HT1080 (cell line): ENCODE results near the gene PHTF1. TPM values are rescaled to one million over a fixed set of nuclear protein-coding genes. Genes with fewer than 3 reads are reported as not detected.
"Not testable (repeated sequence)": the region's sequence is repeated elsewhere in the genome, so short reads cannot be mapped to it uniquely, and the experiment has no call there.

Source experiments
- DNase-seq: peaks from one replicate; pipeline ENCODE4 v3.0.0-alpha.2; 2015; ENCODE audit warnings: low read depth
- total RNA-seq: library from RNA; depleted of rRNA; stranded (reverse); fragments of >200 nt; shearing (Covaris generic); gene quantifications from 2 replicates; pipeline ENCODE4 v1.2.3, GENCODE V29; 2014

Gene PHTF1
- total RNA-seq, 1 experiment from 2014 or later, result 34.5 TPM

DNA sequence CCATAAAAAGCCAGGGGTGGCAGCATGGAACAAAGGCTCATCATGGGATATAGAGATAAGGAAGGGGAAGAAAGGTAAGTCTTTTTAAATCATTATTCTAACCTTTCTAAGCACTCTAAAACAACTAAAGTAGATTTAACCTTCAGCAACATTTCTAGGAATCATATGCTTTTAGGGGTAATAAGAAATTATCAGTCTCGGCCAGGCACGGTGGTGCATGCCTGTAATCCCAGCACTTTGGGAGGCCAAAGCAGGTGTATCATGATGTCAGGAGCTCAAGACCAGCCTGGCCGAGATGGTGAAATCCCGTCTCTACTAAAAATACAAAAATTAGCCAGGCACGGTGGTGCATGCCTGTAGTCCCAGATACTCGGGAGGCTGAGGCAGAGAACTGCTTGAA is 20.3 kb upstream of the PHTF1 start:
- no peak for DNase-seq

- DNase-seq, result no peak
Observed at GRCh38 chr1:113777561-113777960, 18.3 kb upstream of the PHTF1 start.

DNA sequence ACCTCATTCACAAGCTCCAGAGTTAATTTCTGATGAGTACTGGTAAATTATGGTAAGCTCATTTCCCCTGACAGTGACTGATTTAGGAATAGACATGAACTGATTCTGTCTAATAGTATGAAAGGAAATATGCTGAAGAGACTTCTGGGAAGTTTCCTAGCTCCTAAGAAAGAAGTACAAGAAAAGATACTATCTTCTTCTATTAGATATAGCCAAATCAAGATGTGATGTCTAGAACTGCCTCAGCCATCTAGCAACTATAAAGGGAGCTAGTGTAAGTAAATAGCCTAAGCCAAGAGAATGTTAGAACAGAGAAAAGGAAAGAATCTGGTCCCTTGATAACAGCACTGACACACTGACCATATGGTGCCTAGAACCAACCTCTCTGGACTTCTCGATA is 10.7 kb upstream of the PHTF1 start:
- no peak for DNase-seq

- no peak for DNase-seq
Observed at GRCh38 chr1:113769601-113769970, 10.3 kb upstream of the PHTF1 start.

GRCh38 chr1:113768916-113769600 is 9.8 kb upstream of the PHTF1 start:
- DNase-seq, result no peak

DNA sequence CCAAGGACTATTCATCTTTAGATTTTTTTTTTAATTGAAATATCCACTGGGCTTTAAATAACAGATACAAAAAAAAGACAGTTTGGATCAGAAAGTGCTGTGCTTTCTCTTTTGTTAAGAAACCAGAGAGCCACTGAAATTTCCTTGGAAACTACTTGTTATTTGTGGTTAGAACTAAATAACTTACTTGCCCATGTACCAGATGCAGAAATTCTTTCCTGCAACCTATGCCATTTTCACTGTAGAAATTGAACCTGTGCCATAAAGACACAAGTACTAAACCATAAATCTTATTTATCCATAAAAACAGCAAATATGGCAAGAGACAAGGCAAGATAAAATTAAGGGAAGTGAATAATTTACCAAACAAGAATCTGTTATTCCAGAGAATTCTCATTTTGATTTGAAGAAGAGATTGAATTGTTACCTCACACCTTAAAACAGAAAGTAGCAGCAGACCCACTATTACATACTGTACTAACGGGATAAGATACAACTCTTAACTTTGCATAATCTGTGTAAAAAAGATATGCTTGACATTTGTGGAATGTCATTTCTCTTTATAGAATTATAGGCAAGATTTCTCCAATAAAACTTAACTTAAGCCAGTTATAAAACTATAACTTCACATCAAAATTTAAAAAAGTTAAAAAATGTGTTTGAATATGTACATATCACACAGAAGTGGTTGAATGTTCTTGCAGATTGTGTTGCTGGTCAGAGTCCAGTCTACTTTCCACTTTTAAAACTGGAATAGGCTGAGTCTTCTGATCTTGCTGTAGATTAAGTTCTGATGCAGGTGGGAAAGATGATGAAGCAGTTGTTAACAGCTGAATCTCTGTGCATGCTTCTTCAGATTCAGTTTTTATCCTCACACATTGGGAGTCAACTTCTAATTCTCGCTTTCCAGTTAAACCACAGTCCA is 6.3 kb upstream of the PHTF1 start:
- no peak for DNase-seq

GRCh38 chr1:113763661-113764060 is 4.4 kb upstream of the PHTF1 start:
- no peak for DNase-seq

DNA sequence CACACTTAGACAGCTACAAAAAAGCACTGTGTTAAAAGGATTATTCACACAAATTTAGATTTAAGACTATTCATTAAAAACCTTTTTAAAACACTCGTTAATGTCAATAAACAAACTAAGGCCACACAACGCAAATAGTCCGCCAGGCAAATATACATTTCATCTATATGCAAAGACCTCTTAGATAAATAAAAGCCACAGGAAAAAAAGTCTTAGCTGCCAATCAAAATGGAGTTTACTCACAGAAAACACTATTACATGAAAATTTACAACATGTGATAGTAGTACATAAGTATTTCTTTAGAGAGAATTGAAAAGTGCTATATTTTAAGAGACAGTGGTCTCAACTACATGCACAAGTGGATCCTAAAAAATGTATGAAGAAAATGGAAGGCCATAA is 2.7 kb upstream of the PHTF1 start:
- no peak for DNase-seq

DNA sequence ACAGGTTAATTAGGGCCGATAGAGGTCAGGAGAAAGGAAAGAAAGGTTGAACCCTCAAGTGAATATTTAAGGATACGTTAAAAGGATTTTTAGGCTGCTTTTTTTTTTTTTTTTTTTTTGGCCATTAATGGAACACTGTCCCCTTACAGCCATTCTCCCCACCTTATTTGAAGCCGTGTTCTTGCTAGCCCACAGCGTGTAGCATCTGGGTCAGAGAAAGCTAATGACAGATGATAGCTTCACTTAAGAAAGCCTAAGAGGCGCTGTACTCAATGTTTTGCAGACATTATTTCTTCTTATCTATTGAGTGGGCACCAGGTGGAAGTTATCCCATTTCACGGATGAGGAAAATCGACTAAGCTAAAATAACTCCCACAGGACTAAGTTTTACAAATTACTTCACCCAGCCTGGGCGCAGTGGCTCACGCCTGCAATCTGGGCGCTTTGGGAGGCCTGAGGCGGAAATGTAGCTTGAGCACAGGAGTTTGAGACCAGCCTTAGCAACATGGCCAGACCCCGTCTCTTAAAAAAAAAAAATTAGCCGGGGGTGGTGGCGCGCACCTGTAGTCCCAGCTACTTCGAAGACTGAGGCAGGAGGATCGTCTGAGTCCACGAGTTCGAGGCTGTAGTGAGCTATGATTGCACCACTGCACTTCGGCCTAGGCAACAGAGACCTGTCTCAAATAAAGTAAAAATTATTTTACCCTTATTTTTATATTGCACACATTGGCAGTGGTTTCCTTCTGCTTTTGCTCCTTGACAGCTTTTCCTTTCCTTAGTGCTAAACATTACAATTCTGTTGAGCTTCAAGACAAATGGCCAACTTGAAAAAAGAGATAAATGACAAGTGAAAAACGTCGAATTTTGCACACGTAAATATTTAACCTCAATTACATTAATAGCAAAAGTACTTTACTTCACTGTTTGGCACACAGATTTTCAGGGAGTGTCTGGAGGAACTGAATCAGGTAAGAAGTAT is 1.1 kb upstream of the PHTF1 start:
- no peak for DNase-seq

DNA sequence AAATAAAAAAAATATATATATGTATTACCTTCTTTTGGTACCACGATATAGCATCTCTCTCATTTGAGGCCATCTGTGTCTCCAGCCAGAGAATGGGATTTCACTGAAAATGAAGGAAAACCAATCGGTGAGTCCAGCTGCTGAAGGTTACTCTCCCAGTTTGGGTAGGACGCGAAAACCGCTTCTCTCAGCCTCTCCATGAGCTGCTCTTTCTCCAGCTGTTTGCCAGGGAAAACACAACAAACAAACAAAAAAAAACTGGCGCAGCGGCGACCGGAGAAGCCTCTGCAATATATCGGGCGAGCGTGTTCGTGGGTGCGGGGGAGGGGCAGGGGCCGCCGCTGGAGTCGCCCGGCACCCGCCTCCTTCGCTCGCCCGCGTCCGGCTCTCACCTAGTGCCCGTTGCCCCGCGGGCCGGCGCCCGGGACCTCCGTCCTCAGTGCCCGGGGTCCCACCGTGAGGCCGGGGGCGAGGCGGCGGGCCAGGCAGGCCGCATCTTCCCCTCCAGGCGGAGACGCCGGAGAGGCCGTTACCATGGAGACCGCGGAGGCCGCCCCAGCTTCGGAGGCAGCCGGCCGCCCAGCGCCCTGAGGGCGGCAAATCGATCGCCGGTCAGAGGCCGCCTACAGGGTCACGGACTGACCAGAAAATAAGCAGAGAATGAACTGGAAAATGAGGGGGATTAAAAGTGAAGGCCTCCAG is 504 bp downstream of the PHTF1 start:
- no peak for DNase-seq

DNA sequence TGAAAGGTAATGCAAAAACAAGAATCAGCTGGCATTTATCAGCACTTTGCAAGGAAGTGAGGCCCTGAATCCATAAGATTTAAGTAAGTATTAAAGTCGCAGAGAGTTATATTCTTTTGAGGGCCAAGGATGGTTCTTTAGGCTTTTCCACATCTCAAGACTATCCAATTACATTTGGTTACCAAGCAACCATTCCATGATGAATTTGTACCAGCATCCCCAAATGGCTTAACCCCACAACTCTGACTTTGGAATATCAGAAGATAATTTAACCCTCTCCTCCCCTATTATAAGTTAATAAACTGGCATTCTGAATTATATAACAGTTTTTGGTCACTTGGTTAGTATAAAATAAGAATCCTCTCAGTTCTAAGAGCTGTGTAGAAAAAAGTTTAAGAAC is 2.8 kb downstream of the PHTF1 start:
- no peak for DNase-seq

GRCh38 chr1:113753333-113753732 is 6.0 kb downstream of the PHTF1 start:
- not testable (repeated sequence) for DNase-seq

DNA sequence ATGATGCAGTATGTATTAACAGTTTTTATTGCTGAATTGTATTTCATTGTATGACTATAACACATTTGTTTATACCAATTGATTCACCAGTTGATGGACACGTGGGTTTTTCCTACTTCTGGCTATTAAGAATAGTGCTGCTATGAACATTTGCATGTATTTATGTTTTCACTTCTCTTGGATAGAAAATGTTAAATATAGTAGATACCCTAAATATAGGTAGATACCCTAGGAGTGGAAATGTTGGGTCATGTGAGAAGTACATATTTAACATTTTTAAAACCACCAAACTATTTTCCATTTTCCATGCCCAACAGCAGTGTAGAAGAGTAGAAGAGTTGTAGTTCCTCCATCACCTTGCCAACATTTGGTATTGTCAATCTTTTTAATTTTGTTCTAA is 7.8 kb downstream of the PHTF1 start:
- no peak for DNase-seq

DNA sequence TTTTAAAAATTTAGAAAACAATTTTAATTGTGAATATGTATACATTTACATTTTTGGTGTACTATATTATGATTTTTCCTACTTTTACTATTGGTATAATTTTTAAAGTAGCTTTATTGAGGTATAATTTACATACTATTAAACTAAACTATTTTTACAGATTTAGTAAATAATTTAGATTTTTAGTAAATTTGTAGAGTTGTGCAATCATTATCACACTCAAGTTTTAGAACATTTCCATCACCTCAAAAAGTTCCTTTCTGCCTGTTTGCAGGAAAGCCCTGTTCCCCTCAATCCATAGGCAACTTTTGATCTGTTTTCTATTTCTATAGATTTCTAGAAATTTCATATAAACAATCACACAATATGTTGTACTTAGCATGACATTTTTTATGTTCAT is 8.2 kb downstream of the PHTF1 start:
- no peak for DNase-seq

- DNase-seq, result no peak
Observed at GRCh38 chr1:113749402-113749801, 9.9 kb downstream of the PHTF1 start.

- DNase-seq, result peak; percentile 1
Observed at GRCh38 chr1:113747376-113747775, 11.9 kb downstream of the PHTF1 start.

- no peak for DNase-seq
Observed at GRCh38 chr1:113745425-113745824, 13.9 kb downstream of the PHTF1 start.

- no peak for DNase-seq
Observed at GRCh38 chr1:113744114-113744513, 15.2 kb downstream of the PHTF1 start.

DNA sequence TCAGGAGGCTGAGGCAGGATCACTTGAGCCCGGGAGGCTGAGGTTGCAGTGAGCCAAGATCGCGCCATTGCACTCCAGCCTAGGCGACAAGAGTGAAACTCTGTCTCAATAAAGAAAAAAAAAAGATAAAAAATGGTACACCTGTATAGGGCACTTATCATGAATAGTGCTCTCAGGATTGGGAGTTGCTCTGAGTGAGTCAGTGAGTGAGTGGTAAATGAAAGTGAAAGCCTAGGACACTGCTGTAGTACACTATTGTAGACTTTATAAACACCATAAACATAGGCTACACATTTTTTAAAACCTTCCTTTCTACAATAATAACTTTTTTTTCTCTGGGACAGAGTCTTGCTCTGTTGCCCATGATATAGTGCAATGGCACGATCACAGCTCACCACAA is 16.8 kb downstream of the PHTF1 start:
- no peak for DNase-seq

DNA sequence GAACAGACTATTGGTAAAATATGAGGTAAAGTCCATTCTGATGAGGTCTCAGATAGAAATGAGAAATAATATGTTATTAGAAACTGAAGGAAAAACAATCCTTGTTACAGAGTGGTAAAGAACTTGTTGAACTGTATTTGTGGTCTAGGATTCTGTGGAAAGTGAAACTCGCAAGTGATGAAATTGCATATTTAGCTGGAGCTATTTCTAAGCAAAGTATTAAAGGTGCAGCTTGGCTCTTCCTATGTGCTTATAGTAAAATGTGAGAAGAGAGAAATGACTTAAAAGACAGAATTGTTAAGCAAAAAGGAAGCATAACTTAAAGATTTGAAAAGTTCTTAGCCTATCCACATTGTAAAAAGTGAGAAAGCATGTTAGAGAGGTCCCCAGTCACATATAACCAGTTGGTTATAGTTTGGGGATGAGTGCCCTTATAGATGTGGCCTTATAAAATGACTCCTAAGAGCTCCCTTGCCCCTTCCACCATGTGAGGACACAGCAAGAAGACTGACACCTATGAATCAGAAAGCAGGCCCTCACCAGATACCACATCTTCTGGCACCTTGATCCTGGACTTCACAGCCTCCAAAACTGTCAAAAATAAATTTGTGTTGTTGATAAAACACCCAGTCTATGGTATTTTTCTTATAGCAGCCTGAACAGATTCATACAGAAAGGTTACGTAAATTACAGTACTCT is 24.8 kb downstream of the PHTF1 start:
- DNase-seq, result no peak
